Measurements from ENCODE around the gene ZNF22.

ZNF22 gene

DNA sequence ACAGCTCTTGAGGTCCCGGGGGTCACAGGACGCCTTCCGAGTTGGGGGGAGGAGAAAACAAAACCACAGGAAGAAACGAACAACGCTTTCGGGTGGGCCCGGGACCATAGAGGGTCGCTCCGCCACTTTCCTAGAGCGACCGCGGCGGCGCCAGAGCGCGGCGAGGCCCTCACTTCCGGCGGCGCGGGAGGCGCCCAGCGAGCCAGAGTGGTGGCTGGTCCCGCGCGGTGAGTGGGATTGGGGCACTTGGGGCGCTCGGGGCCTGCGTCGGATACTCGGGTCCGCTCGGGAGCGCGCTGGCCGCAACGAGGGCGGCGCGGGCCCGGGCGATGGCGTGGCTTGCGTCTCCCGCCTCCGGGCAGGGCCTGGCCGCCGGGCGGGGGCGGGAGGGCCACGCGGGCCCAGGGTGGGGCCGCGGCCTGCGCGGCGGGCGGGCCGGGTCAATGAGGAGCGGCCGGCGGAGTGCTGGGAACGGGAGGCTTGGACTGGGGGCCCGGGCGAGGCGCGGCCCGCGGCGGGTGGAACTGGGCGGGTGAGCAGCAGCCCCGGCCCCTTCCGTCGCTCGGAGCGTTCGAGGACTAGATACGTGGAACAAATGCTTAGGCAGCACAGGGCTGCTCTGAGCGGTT lies at the start of gene ZNF22:
ZNF22 (plus strand) TSS at position 172 of the 629 bp plus-strand sequence. CDS start 2,446 bp downstream, outside the sequence.
- DNase-seq = peak; percentile 76

DNA sequence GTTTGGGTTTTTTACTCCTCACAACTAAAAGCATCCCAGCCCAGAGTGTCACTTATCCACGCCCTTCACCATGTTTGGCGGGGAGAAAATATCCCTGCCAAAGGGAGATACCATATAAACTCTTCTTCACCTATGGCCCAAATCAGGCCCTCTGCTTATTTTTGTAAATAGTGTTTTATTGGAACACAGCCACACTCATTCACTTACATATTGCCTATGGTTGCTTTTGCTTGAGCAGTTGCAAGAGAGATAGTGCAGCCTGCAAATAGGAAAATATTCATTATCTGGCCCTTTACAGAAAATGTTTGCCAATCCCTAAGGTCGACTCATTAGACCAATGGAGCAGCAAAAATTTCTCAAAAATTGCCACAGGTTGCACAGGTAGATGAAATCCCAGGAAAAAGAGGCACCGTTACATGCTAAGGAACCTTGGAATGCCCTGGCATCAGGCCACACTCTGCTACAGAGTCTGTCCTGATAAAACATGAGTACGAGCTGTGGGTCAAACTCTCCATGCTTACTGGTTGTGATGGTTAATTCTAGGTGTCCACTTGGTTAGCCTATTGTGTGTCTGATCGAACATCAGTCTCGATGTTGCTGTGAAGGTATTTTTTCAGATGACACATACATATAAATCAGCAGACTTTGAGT lies 49.0 kb upstream of the ZNF22 start:
- no peak for DNase-seq

DNA sequence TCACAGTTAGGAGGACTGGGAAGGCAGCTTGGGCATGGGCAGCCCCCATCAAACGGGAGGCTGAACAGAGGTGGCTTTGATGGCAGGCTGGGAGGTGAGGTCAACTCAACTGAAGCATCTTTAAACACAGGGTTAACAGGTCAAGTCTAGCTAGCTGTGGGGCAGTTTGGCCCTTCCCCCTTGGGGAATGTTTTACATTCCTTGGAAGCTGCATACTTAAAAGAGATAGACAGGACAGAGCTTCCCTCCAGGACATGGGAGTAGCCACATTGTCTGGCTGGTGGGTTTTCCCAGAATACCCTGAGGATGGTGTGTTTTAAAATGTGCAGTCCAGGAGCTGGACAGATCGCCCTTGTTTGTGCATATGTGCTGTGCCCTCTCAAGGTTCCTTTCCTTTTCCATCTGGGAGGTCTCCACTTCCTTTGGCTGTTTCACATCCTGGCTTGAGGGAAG lies 47.9 kb upstream of the ZNF22 start:
- no peak for DNase-seq

DNA sequence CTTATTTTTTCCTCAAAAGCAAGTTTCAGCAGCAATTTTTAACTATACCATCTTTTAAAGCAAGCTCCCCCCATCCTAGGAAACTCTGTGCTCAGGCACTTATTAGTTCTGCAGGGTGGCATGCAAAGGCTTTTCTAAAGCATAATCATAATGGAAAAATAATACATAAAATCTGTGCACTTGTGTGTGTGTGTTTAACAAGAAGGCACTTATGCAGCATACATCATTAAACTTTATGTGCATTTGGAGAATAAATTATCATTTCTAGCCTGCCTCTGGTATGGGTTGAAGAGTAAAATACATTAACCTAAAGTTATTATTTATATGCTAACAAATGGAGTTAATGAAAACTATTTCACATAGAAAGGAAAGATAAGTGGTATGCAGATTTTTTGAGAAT lies 46.7 kb upstream of the ZNF22 start:
- DNase-seq = no peak

DNA sequence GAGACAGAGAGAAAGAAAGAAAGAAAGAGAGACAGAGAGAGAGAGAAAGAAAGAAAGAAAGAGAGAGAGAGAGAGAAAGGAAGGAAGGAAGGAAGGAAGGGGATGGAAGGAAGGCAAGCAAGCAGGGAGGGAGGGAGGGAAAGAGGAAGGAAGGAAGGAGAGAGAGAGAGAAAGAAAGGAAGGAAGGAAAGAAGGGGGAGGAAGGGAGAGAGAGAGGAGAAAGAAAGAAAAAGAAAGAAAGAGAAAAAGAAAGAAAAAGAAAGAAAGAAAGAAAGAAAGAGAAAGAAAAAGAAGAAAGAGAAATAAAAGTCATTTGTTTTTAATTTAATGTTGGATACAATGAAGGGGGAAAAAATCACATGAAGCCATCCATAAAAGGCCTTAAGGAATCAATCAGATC lies 45.8 kb upstream of the ZNF22 start:
- DNase-seq = no peak

DNA sequence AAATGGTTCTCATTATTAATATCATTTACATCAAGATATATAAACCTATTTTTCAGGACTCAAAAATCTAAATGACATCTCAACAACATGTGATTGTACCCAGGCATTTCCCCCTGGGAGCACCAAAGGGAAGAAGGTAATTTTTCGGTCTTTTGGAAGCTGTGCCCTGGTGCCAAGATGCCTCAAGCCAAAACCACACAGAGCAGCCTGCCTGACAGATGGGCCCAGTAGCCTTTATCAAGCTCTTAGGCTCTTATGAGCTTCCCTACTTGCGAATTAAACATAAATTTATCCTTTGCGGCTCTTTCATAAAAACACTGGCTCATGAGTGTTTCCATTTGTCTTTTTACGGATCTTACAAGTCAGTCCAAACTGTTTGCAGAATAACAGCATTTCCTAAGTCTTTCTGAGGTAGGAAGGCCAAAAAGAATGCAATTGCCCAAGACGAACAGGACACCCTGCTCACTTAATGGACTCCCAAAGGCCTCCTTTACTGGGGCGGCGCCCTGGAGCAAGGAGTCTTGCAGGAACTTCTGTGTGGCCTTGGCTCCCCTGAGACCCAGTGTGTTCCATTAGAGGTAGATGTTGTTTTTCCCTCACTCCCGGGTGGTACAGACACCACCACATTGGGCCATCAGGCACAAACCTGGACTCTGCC lies 45.2 kb upstream of the ZNF22 start:
- DNase-seq = no peak

DNA sequence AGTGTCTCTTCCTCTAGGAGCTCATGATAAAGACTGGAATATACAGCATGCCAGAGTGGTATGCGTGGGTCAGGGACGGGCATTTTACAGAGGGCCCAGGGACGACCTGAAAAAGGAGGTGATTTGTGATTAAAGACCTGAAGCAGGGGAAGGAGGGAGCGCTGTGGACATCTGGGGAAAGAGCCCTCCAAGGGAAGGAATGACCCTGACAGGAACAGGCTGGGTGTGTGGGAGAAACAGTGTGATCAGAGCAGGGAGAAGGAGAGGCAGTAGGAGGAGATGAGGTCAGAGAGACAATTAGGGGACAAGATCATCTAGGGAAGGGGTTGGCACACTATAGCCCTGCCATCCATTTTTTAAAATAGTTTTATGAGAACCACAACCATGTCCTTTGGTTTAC lies 44.5 kb upstream of the ZNF22 start:
- no peak for DNase-seq

DNA sequence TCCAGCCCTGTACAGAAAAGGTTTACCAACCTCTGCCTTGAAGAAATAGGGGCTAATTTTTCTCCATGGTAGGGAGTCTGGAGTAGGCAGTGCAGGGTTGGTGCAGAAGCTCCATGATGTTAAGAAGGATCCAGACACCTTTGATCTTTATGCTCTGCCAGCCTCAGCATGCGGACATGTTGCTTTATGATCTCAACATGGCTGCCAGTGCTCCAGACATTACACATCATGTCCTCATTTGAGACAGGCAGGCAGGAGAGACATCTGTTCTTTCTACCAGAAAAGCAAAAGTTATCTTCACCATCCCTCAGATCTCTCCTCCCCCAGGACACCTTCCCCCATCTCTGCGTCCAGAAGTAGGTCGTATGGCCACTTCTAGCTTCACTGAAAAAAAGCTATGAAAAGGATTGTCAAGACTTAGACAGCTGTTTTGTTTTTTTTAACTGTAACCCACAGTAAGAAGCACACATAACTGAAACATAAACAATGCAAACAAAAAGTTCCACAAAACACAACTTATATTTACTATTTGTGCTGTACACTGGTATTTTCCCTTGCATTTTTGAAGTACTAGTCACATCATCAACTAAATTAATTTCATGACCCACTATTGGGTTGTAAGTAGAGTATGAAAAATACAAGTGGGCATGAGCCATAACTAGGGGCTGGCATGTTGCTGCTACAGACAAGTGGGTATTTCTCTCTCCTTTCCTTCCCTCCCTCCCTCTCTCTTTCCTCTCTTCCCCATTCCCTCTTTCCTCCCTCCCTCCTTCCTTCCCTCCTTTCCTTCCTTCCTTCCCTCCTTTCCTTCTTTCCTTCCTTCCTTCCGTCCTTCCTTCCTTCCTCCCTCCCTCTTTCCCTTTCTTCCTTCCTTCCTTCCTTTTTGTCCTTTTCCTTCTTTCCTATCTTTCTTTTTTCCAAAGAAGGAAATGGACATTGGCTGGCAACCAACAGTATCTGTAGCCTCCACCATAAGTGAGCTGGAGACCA lies 43.7 kb upstream of the ZNF22 start:
- no peak for DNase-seq

DNA sequence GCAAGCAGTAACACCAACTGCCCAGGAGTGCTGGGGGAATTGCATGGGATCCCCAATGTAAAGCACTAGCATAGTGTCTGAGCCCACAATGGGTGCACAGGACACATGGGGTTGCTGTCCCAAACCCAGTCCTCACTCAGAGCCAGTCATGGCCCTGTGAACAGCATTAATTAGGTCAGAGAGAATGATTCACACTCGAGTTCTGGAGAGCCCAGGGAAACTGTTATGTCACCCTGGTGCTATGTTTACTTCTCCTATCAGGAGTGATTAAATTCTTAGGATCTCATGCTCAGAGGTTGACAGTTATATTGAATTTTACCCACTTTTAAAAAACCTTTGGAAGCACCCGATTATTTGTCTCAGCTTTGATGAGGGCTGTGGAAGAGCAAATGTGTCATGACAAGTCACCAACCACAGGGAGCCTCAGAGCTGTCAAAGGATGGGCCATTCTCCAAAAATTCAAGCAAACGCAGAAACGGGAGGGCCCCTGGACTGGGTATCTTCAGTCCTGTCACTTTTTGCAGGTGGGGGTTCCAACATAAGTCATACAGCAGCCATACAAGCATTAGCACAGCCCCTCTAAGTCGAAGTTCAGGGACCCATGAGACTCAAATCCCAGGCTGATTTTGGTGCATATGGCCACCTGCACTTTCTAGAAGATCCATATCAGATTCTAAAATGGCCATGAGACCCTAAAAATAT lies 42.4 kb upstream of the ZNF22 start:
- DNase-seq = no peak

DNA sequence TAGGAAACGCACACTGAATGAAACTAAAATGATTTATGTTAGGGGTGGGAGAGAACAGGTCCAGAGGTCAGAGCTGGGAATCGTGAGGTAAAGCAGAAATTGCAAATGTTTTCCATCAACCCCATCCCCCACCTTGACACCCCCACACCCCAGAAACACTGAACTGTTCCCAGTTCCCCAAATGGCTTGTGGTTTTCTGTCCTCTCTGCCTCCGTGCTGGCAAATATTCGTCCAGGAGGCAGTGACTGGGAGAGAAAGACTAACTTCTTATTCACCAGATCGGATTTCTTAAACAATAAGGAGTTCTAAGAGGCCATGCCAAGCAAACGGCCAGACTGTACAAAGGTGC lies 41.9 kb upstream of the ZNF22 start:
- no peak for DNase-seq

DNA sequence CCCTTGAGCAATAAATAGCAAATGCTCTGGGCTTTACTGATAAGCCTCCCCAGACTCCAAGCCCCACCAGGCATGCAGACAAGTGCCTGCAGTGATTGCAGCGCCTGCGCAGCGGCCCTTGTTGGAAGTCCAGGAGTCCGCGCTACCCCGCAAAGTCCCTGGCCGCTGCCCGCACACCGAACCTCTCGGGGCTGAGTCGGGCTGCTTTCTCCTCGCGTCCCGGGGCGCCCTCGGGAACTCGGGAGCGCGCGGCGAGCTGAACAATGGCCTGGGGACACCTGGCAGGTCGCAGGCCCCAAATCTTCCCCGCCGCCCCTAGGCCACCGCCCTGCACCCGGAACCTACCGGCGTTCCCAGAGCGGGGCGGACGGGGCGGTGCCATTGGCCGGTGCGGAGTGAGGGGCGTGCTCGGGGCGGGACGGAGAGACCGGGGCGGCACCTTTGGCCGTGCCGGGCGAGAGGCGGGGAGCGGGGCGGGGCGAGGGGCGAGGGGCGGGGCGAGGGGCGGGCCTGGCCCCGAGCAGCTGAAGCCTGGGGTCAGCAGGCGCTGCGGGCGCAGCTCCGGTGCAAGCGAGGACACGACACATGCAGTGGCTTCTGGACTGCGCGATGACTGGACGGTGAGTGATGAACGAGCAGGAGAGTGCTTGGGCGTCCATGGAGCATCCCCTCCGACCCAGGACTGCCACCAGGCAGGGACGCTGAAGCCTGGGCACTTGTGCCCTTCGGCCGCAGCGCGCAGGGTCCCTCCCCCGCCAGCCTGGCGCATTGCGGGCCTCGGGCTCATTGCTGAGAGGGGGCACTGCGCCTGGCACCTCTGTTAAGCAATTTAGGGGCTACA lies 41.3 kb upstream of the ZNF22 start, which contains the start of gene RASSF4:
RASSF4 (plus strand) TSS at position 556 of the 841 bp plus-strand sequence. CDS start 10,401 bp downstream, outside the sequence.
- DNase-seq = peak; percentile 76

DNA sequence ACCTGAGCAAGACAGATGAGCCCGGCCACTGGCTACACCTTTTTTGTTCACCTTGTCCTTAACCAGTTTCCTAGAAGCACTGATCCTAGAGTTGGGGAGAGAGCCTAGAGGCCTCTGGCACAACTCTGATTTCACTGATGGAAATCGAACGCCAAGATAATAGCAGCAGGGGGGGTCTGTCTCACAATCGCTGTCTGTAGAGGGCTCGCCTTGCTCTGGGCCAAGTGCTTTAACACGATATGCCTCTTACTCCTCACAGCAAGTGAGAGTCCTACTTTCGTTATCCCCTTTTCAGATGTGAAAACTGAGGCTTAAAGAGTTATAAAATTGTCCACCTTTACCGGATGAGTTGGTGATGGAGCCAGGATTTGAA lies 40.6 kb upstream of the ZNF22 start:
- no peak for DNase-seq

DNA sequence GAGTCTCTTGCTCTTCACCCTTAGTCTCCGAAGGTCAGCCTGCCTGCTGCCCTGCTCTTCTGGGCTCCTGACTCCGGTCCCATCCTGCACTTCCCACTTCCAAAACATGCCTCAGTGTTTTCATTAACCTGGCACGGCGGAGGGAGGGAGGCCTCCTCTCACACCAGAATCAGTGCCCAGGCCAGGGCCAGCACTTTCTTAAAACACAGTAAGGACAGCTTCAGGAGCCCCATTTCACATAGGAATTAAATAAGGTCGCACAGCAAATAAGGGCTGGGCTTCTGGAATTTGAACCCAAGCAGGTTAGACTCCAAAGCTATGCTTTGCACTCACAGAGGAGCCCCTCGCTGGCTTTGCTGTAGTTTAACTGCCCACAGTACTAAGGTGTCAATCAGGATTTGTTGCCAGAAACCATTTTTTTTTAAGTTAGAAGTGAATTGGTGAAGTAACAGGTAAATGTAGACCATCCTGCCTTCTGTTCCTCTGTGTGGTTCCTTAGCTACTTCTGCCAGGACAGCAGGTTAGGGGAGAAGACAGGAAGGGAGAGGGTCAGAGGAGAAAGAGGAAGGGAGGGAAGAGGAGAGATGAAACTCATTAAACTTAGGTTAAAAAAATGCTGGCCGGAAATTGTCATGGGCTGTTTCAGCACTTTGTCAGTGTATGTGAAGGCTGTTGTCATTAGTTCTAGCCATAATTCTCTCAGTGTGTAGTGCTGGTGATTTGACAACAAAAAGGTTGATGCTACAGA lies 40.1 kb upstream of the ZNF22 start:
- DNase-seq = no peak

DNA sequence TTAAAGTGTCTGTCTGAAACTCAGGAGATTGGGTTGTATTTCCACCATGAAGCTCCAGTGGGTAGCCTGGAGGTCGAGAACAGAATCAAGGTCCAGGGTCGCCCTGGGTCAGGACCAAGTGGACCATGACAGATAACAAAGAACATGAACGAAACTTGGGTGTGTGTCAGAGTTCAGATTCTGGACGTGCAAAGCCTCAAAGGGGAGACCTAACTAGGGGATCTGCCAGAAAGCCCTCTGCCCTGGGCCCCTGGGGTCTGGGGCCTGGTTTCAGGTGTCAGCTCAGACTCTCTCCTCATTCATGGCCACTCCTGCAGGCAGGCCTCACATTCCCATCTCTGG lies 39.5 kb upstream of the ZNF22 start:
- no peak for DNase-seq

DNA sequence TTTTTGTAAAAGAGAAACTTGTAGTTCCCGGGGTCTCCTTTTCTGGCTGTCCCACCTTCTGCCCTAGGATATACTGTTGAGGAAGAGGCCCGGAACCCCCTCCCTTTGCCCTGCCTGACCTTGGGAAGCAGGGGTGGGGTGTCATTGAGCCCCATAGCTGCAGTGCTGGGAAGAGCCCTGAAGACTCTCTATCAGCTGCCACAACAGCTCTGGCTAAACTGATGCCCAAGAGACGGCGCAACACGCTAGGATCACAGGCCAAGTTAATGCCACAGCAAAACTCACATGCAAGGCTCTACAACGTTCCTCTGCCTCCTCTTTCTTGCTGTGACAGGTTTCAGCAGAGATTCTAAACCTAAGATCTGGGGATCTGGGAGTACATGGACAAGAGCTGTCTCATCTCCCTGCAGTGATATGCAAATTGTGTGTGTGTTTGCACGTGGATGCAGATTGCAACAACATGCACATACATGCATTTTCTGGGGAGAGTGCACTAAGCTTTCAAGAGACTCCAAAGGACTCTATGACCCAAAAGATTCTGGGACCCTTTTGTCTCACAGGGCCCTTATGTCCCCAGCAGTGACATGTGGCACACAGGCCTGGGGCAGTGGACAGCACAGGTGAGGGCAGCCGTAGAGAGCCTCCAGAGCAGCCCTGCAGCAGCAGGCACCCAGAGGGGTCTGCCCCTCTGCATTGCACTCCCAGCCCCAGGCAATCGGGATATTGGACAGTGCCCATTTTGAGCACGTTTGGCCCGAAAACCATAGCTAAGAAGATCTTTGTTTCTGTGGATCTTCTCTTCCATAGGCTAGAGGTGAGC lies 38.6 kb upstream of the ZNF22 start:
- no peak for DNase-seq

DNA sequence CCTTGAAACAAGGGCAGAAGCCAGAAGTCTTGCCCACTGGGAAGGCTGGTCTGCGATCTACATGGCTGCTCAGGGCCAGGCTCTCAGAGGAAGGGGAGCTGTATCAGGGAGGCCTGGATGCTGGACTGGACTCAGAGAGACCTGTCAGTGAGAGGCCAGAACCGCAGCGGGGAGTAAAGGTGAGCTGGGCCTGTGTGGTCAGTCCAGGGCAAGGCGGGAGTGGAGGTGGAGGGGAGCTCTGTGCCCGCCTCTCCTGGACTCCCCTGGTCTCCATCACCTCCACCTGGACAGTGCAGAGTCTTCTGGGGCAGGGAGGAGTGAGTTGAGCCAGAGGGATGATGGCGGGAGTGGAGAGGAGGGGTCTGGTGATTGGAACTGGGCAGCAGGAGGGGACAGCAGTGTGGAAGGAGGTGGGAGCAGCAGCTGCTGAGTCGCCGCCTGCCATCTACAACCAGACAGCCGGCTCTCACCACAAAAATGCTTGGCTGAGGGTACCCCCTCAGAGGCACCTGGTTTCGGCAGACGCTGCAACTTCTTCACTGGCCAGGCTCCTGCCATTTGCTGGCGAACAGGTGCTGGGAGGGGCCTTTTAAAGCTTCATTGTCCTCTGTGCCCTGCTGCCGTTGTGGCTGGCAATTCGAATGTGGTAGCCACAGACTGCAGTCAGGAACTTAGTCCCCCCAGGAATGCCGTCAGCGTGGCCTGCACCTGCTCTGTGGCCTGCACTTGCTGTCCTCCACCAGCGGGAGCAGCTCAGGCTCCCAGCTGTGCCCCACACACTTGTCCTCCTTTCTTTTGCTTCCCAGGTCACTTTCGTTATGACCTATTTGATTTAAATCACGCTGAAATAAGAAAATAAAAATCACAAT lies 37.6 kb upstream of the ZNF22 start:
- no peak for DNase-seq

DNA sequence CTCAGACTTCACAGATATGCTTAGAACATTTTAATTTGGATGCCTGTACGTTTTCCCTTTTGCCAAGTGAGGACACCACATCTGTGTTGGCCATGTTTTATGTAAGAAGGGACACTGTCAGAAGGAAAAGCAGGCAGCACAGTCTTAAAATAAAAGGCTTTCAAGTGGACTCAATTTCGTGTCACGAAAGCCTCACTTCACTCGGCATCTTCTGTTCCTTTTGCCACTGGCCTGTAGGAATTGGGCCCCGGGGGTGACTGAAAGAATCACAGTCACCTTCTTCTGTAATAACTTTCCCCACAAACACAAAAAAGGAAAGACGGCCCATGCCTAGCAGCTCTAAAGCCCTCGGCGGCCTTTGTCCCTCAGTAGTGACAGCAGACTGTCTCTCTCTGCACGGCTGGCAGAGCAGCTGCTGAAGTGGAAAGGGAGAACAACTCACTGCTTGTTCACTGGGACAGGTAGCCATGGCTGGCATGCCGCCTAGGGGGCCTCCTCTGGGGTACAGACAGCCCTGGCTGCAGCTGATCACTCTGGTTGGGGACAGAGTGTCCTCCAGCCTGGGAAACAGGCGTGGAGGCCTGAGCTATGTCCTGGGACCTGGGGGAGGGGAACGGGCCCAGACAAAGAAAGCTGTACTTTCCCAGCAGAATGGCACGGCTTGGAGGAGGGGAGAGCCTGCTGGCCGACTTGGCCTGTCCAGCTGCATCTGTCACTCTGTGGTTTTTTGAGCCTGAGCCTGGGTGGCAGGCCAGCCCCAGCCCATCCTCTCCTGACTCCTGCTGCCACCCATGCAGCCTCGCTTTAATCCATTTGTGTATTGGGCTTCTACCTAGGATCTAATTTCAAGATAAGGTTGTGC lies 36.7 kb upstream of the ZNF22 start:
- DNase-seq = no peak

DNA sequence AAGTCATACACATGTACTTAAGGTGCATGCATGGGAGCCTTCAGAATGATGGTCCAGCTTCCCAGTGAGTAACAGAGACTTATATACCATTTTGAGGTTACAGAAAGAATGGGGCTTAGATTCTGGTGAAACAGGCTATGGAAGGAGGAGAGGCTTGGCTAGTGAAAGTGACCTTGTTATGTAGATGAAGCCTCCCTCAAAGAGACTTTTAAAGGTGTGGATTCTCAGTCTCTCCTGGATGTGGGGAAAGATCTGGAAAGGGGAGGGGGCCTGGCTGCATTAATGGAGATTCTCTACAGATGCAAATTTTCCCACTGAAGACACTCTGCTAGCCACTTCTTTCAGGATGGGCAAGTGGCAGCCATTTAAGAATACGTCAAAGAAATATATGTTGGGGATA lies 35.6 kb upstream of the ZNF22 start:
- no peak for DNase-seq
